ENCODE results near the gene TMEM219.
"Not testable (repeated sequence)": the region's sequence is repeated elsewhere in the genome, so short reads cannot be mapped to it uniquely, and the experiment has no call there.

The TMEM219 gene

DNA sequence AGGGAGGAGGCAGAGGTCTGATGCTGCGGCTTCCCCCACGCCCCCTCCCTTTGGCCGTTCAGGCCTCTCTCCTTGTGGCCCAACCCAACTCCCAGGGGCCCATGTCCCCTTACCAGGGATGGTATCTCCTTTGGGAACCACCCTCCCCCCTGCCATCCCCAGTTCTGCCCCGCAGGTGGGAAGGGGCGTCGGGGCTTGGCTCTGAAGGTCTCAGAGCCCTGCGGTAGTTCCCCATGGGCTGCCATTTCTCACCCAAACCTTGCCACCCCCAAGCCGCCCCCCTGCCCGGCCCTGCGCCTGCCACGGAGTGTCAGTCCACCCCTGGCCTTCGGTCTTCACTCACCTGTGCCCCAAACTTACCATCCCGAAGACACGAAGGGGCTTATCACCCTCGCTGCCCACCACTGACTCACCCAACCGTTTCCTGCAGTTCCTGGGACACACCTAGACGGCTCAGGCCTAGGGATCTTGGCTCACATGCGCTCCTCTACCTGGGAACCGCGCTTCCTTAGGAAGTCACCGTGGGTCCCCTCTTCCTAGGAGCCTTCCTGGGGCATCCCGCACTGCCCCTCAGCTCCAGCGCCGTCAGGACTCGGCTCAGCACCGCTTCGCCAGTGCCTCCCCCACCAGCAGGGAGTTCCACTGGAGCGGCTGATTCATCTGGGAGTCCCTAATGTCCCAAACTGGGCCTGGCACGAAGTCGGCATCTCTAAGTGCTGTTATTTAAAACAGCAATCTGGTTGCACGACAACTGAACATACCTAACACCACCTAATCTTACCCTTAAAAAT, 50.0 kb downstream of the TMEM219 start:
- DNase-seq (ENCODE audit: low read depth), result no peak

DNA sequence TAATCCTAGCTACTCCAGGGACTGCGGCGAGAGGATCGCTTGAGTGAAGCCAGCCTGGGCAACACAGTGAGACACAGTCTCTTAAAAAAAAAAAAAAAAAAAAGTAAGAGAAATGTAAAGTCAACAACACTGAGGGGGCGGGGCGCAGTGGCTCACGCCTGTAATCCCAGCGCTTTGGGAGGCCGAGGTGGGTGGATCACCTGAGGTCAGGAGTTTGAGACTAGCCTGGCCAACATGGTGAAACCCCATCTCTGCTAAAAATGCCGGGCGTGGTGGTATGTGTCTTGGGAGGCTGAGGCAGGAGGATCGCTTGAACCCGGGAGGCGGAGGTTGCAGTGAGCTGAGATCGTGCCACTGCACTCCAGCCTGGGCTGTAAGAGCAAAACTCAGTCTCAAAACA, 50.7 kb downstream of the TMEM219 start:
- DNase-seq (ENCODE audit: low read depth), result not testable (repeated sequence)

DNA sequence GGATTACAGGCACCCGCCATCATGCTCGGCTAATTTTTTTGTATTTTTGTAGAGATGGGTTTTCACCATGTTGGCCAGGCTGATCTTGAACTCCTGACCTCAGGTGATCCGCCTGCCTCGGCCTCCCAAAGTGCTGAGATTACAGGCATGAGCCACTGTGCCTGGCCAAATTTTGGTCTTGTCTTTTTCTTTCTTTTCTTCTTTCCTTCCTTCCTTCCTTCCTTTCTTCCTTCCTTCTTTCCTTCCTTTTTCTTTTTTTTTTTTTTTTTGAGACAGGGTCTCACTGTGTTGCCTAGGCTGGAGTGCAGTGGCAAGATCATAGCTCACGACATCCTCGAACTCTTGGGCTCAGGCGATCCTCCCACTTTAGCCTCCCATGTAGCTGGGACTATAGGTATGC, 53.6 kb downstream of the TMEM219 start:
- DNase-seq (ENCODE audit: low read depth), result not testable (repeated sequence)

DNA sequence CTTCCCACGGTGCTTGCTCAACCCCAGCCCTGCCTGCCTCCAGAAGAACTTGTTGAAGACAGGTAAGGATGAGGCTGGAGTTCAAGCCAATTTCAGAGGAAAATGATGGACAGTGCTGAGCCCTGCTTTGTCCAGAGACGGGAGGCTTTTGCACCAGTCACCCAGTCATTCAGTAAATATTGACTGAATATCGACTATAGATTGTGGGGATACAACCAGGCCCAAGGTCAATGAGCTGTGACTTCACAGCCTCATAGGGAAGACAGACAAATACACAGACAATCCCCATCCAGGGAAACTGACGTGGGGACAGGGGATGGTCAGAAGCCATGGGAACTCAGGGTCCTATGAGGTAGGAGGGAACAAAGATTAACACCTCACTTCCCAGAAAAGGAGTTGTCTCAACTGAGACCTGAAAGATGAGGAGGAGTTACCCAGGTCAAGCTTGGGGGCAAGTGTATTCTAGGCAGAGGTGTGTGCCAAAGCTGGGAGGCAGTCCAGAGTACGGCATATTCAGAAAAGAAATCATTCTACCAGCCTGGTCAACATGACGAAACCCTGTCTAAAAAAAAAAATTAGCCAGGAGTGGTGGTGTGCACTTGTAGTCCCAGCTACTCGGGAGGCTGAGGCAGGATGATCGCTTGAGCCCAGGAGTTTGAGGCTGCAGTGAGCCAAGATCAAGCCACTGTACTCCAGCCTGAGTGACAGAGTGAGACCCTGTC, 54.8 kb downstream of the TMEM219 start:
- no peak for DNase-seq (ENCODE audit: low read depth)

DNA sequence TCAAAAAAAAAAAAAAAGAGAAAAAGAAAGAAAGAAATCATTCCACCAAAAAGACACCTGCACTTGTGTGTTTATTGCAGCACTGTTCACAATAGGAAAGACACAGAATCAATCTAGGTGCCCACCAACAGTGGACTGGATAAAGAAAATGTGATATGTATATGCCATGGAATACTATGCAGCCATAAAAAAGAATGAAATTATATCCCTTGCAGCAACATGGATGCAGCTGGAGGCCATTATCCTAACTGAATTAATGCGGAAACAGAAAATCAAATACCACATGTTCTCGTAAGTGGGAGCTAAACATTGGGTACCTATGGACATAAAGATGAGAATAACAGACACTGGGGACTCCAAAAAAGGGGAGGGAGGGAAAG, 55.4 kb downstream of the TMEM219 start:
- no peak for DNase-seq (ENCODE audit: low read depth)

DNA sequence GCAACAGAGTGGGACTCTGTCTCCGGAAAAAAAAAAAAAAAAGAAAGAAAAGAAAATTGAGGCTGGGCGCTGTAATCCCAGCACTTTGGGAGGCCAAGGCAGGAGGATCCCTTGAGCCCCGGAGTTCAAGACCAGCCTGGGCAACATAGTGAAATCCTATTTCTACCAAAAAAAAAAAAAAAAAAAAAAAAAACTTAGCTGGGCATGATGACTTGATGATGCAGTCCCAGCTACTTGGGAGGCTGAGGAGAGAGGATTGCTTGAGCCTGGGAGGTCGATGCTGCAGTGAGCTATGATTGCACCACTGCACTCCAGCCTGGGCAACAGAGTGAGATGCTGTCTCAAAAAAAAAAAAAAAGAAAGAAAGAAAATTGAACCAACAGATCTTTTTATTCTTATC, 56.1 kb downstream of the TMEM219 start:
- DNase-seq (ENCODE audit: low read depth), result not testable (repeated sequence)

DNA sequence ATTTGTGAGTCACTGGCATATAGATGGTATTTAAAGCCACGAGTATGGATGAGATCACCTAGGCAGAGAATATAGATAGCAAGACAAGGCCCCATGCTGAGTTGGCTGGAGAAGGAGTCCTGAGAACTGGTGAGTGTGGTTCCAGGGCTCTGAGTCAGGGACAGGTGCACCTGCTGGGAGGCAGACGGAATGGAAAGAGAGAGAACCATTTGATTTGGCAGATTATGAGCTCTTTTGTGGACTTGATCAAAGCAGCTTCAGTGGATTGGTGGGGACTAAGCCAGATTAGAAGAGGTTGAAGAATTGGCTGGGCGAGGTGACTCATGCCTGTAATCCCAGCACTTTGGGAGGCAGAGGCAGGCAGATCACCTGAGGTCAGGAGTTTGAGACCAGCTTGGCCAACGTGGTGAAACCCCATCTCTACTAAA, 56.9 kb downstream of the TMEM219 start:
- no peak for DNase-seq (ENCODE audit: low read depth)
